Measurements from ENCODE around the gene IGFL3.

DNA sequence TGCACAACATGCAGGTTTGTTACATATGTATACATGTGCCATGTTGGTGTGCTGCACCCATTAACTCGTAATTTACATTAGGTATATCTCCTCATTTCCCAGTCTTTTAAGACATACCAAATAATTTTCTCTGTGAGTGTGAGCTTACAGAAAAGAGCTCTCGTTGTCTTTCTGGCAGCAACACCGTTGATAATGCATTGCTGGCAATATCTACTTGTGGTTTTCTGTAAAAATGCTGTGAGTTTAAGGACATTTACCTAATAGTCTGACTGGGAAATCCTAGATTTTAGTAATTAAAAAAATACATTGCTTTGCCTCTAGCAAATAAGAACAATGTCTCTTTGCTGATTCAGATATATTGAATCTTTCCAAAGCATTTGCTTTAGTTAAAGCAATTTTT lies 8.4 kb downstream of the IGFL3 start:
- no peak for TF ChIP-seq POLR2A (IDR thresholded peaks at IDR 0.05)
- TF ChIP-seq, protein P1, sequence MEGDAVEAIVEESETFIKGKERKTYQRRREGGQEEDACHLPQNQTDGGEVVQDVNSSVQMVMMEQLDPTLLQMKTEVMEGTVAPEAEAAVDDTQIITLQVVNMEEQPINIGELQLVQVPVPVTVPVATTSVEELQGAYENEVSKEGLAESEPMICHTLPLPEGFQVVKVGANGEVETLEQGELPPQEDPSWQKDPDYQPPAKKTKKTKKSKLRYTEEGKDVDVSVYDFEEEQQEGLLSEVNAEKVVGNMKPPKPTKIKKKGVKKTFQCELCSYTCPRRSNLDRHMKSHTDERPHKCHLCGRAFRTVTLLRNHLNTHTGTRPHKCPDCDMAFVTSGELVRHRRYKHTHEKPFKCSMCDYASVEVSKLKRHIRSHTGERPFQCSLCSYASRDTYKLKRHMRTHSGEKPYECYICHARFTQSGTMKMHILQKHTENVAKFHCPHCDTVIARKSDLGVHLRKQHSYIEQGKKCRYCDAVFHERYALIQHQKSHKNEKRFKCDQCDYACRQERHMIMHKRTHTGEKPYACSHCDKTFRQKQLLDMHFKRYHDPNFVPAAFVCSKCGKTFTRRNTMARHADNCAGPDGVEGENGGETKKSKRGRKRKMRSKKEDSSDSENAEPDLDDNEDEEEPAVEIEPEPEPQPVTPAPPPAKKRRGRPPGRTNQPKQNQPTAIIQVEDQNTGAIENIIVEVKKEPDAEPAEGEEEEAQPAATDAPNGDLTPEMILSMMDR (IDR thresholded peaks at IDR 0.05) = no peak
